T-helper 1 cell treated with Interleukin-12 subunit alpha and Interleukin-12 subunit beta and Interleukin-4 antibody, amounts not matched to agents 30 μg/mL and 1 μg/mL, for 36 hours (primary cell): Measurements from ENCODE around the gene CFAP20DC.
"Not testable (repeated sequence)": the region's sequence is repeated elsewhere in the genome, so short reads cannot be mapped to it uniquely, and the experiment has no call there.

Source experiments
- H3K27ac Mint-ChIP-seq: one replicate; pipeline ENCODE4 v1.8.0; 2021; ENCODE audit warnings: mild to moderate bottlenecking, mixed read lengths
- H3K27me3 Mint-ChIP-seq: one replicate; pipeline ENCODE4 v1.8.0; 2021; ENCODE audit warnings: low read depth, mixed read lengths
- H3K36me3 Mint-ChIP-seq: one replicate; pipeline ENCODE4 v1.8.0; 2021; ENCODE audit warnings: low read depth, mixed read lengths
- H3K4me1 Mint-ChIP-seq: one replicate; pipeline ENCODE4 v1.8.0; 2021; ENCODE audit warnings: low read depth, mixed read lengths
- H3K4me3 Mint-ChIP-seq: one replicate; pipeline ENCODE4 v1.8.0; 2021; ENCODE audit warnings: mild to moderate bottlenecking, moderate library complexity, mixed read lengths
- H3K9me3 Mint-ChIP-seq: one replicate; pipeline ENCODE4 v1.8.0; 2021; ENCODE audit warnings: mixed read lengths

CFAP20DC gene

GRCh38 chr3:58999134-58999773 is 50.6 kb downstream of the CFAP20DC start:
- Mint-ChIP-seq H3K4me3 (no peak overlapping the region), H3K9me3 (no peaks in the 10 kb centered on the region), H3K4me1 (peaks cover 6% of the 10 kb centered on the region), H3K27ac (no peak overlapping the region), H3K36me3 (no peaks in the 10 kb centered on the region), H3K27me3 (peaks cover 5% of the 10 kb centered on the region)

- no peak overlapping the region for H3K4me3 Mint-ChIP-seq
- H3K27ac Mint-ChIP-seq = no peak overlapping the region
- H3K4me1 Mint-ChIP-seq = peaks cover 6% of the 10 kb centered on the region
- no peaks in the 10 kb centered on the region for H3K9me3 Mint-ChIP-seq
- H3K27me3 Mint-ChIP-seq = peaks cover 6% of the 10 kb centered on the region
- H3K36me3 Mint-ChIP-seq = no peaks in the 10 kb centered on the region
These were observed 51.2 kb downstream of the CFAP20DC start for GRCh38 chr3:58998476-58999117.

- Mint-ChIP-seq H3K9me3 (no peaks in the 10 kb centered on the region), H3K27me3 (peaks cover 15% of the 10 kb centered on the region), H3K4me3 (no peak overlapping the region), H3K27ac (no peak overlapping the region), H3K4me1 (peaks cover 6% of the 10 kb centered on the region), H3K36me3 (no peaks in the 10 kb centered on the region)
These were observed 53.1 kb downstream of the CFAP20DC start for GRCh38 chr3:58996730-58997129.

GRCh38 chr3:58994746-58995330 is 55.0 kb downstream of the CFAP20DC start:
- H3K4me3 Mint-ChIP-seq = no peak overlapping the region
- no peaks in the 10 kb centered on the region for H3K36me3 Mint-ChIP-seq

GRCh38 chr3:58993547-58993946 is 56.3 kb downstream of the CFAP20DC start:
- peaks cover 5% of the 10 kb centered on the region for H3K4me1 Mint-ChIP-seq
- no peaks in the 10 kb centered on the region for H3K9me3 Mint-ChIP-seq
- no peak overlapping the region for H3K4me3 Mint-ChIP-seq
- H3K36me3 Mint-ChIP-seq = no peaks in the 10 kb centered on the region
- no peak overlapping the region for H3K27ac Mint-ChIP-seq
- H3K27me3 Mint-ChIP-seq = peaks cover 11% of the 10 kb centered on the region

More at GRCh38 chr3:58994746-58995330, 55.0 kb downstream of the CFAP20DC start:
- no peak overlapping the region for H3K27ac Mint-ChIP-seq
- peaks cover 10% of the 10 kb centered on the region for H3K27me3 Mint-ChIP-seq
- no peaks in the 10 kb centered on the region for H3K9me3 Mint-ChIP-seq
- H3K4me1 Mint-ChIP-seq = peaks cover 6% of the 10 kb centered on the region

GRCh38 chr3:58991623-58992022 is 58.2 kb downstream of the CFAP20DC start:
- Mint-ChIP-seq H3K27ac (no peak overlapping the region), H3K9me3 (no peaks in the 10 kb centered on the region), H3K36me3 (no peaks in the 10 kb centered on the region), H3K27me3 (peaks cover 16% of the 10 kb centered on the region), H3K4me1 (peaks cover 5% of the 10 kb centered on the region), H3K4me3 (no peak overlapping the region)

- H3K9me3 Mint-ChIP-seq = no peaks in the 10 kb centered on the region
These were observed 58.8 kb downstream of the CFAP20DC start for GRCh38 chr3:58991026-58991425.

GRCh38 chr3:58989955-58990354 is 59.9 kb downstream of the CFAP20DC start:
- Mint-ChIP-seq H3K36me3 (no peaks in the 10 kb centered on the region), H3K4me1 (peaks cover 3% of the 10 kb centered on the region), H3K27me3 (peaks cover 16% of the 10 kb centered on the region), H3K27ac (no peak overlapping the region), H3K4me3 (no peak overlapping the region), H3K9me3 (no peaks in the 10 kb centered on the region)

More at GRCh38 chr3:58991026-58991425, 58.8 kb downstream of the CFAP20DC start:
- H3K36me3 Mint-ChIP-seq = no peaks in the 10 kb centered on the region
- H3K27ac Mint-ChIP-seq = no peak overlapping the region
- no peak overlapping the region for H3K4me3 Mint-ChIP-seq
- peaks cover 16% of the 10 kb centered on the region for H3K27me3 Mint-ChIP-seq
- H3K4me1 Mint-ChIP-seq = peaks cover 5% of the 10 kb centered on the region

GRCh38 chr3:58989163-58989562 is 60.7 kb downstream of the CFAP20DC start:
- Mint-ChIP-seq H3K36me3 (no peaks in the 10 kb centered on the region), H3K4me1 (no peaks in the 10 kb centered on the region)

GRCh38 chr3:58988041-58988440 is 61.8 kb downstream of the CFAP20DC start:
- H3K27me3 Mint-ChIP-seq = peaks cover 11% of the 10 kb centered on the region
- H3K4me3 Mint-ChIP-seq = no peak overlapping the region
- no peaks in the 10 kb centered on the region for H3K9me3 Mint-ChIP-seq
- H3K27ac Mint-ChIP-seq = no peak overlapping the region
- no peaks in the 10 kb centered on the region for H3K36me3 Mint-ChIP-seq
- no peaks in the 10 kb centered on the region for H3K4me1 Mint-ChIP-seq

More at GRCh38 chr3:58989163-58989562, 60.7 kb downstream of the CFAP20DC start:
- no peaks in the 10 kb centered on the region for H3K9me3 Mint-ChIP-seq
- no peak overlapping the region for H3K4me3 Mint-ChIP-seq
- H3K27ac Mint-ChIP-seq = no peak overlapping the region
- peaks cover 16% of the 10 kb centered on the region for H3K27me3 Mint-ChIP-seq

GRCh38 chr3:58986654-58987053 is 63.2 kb downstream of the CFAP20DC start:
- Mint-ChIP-seq H3K36me3 (no peaks in the 10 kb centered on the region), H3K4me1 (no peaks in the 10 kb centered on the region), H3K9me3 (no peaks in the 10 kb centered on the region), H3K27me3 (peaks cover 6% of the 10 kb centered on the region), H3K27ac (no peak overlapping the region), H3K4me3 (no peak overlapping the region)

- Mint-ChIP-seq H3K27me3 (peaks cover 4% of the 10 kb centered on the region), H3K4me3 (no peak overlapping the region), H3K4me1 (no peaks in the 10 kb centered on the region), H3K9me3 (no peaks in the 10 kb centered on the region), H3K36me3 (no peaks in the 10 kb centered on the region), H3K27ac (no peak overlapping the region)
These were observed 70.0 kb downstream of the CFAP20DC start for GRCh38 chr3:58979840-58980239.

- H3K9me3 Mint-ChIP-seq = no peaks in the 10 kb centered on the region
These were observed 76.0 kb downstream of the CFAP20DC start for GRCh38 chr3:58973796-58974195.

GRCh38 chr3:58967866-58968265 is 82.0 kb downstream of the CFAP20DC start:
- H3K27ac Mint-ChIP-seq, H3K4me3 Mint-ChIP-seq, H3K27me3 Mint-ChIP-seq, H3K36me3 Mint-ChIP-seq, H3K9me3 Mint-ChIP-seq, H3K4me1 Mint-ChIP-seq: not testable (repeated sequence)

More at GRCh38 chr3:58973796-58974195, 76.0 kb downstream of the CFAP20DC start:
- Mint-ChIP-seq H3K4me1 (no peaks in the 10 kb centered on the region), H3K27ac (no peak overlapping the region), H3K4me3 (no peak overlapping the region), H3K27me3 (peaks cover 7% of the 10 kb centered on the region), H3K36me3 (no peaks in the 10 kb centered on the region)

- H3K4me3 Mint-ChIP-seq = no peak overlapping the region
- H3K27ac Mint-ChIP-seq = no peak overlapping the region
- H3K9me3 Mint-ChIP-seq = no peaks in the 10 kb centered on the region
- no peaks in the 10 kb centered on the region for H3K4me1 Mint-ChIP-seq
- no peaks in the 10 kb centered on the region for H3K27me3 Mint-ChIP-seq
- H3K36me3 Mint-ChIP-seq = no peaks in the 10 kb centered on the region
These were observed 84.0 kb downstream of the CFAP20DC start for GRCh38 chr3:58965865-58966264.
